IPS-NIHi11 (cell line): ENCODE results near the gene DPF1.
A peak's percentile ranks its signal among the peaks of the same experiment; 100 is the strongest.

Experiments
- DNase-seq: peaks from one replicate; pipeline ENCODE4 v3.0.0; 2012; ENCODE audit warnings: mixed read lengths, low spot score

DPF1 gene

GRCh38 chr19:38221421-38221820 is 2.6 kb downstream of the DPF1 start:
- no peak for DNase-seq

GRCh38 chr19:38219221-38219620 is 4.8 kb downstream of the DPF1 start:
- no peak for DNase-seq

GRCh38 chr19:38218204-38218603 is 5.8 kb downstream of the DPF1 start:
- no peak for DNase-seq

GRCh38 chr19:38216785-38217641 is 7.0 kb downstream of the DPF1 start:
- no peak for DNase-seq

GRCh38 chr19:38213911-38214625 is 10.0 kb downstream of the DPF1 start:
- DNase-seq = no peak

- DNase-seq = no peak
Measured at GRCh38 chr19:38213469-38213868, 10.6 kb downstream of the DPF1 start.

GRCh38 chr19:38211766-38212165 is 12.3 kb downstream of the DPF1 start:
- no peak for DNase-seq

GRCh38 chr19:38211151-38211591 is 12.9 kb downstream of the DPF1 start:
- no peak for DNase-seq

- peak; percentile 90 for DNase-seq
Measured at GRCh38 chr19:38210458-38210987, 13.5 kb downstream of the DPF1 start.

GRCh38 chr19:38209671-38210457 is 14.2 kb downstream of the DPF1 start:
- no peak for DNase-seq

- DNase-seq = no peak
Measured at GRCh38 chr19:38209152-38209551, 14.9 kb downstream of the DPF1 start.

- no peak for DNase-seq
Measured at GRCh38 chr19:38208571-38208970, 15.5 kb downstream of the DPF1 start.

GRCh38 chr19:38207543-38207942 is 16.5 kb downstream of the DPF1 start:
- DNase-seq = no peak

- no peak for DNase-seq
Measured at GRCh38 chr19:38206928-38207327, 17.1 kb downstream of the DPF1 start.

- DNase-seq = no peak
Measured at GRCh38 chr19:38206006-38206745, 17.8 kb downstream of the DPF1 start.

- no peak for DNase-seq
Measured at GRCh38 chr19:38204728-38205127, 19.3 kb downstream of the DPF1 start.

- no peak for DNase-seq
Measured at GRCh38 chr19:38204096-38204495, 19.9 kb downstream of the DPF1 start.

GRCh38 chr19:38203197-38203596 is 20.8 kb downstream of the DPF1 start:
- no peak for DNase-seq

- no peak for DNase-seq
Measured at GRCh38 chr19:38202504-38202903, 21.5 kb downstream of the DPF1 start.

- no peak for DNase-seq
Measured at GRCh38 chr19:38201731-38202130, 22.3 kb downstream of the DPF1 start.

GRCh38 chr19:38199340-38199739 is 24.7 kb downstream of the DPF1 start:
- DNase-seq = no peak
